Endothelial cell of umbilical vein (primary cell): ENCODE results near the gene PDE1A.

Experiments used
- CTCF ChIP-seq, 2 donors: IDR thresholded peaks; 1 replicate in 1 of 2; 2 replicates in 1 of 2; pipeline ENCODE4 v1.5.1; 2011; ENCODE audit warnings: low read length in 2 of 2, mild to moderate bottlenecking in 2 of 2, moderate library complexity in 2 of 2, control low read depth in 1 of 2, inconsistent platforms in 1 of 2, low read depth in 1 of 2; ENCODE audit not compliant: insufficient read depth in 1 of 2; ENCODE audit errors: extremely low read depth in 1 of 2
- EZH2 ChIP-seq: IDR thresholded peaks from 2 replicates; pipeline ENCODE4 v1.6.1; 2012; ENCODE audit warnings: borderline replicate concordance, low read depth, mild to moderate bottlenecking, moderate library complexity, low read length, inconsistent platforms; ENCODE audit not compliant: severe bottlenecking
- JUN ChIP-seq: IDR thresholded peaks from 2 replicates; pipeline ENCODE4 v1.6.1; 2011; ENCODE audit warnings: borderline replicate concordance, low read depth; ENCODE audit not compliant: insufficient read length, insufficient read depth
- MAX ChIP-seq: IDR thresholded peaks from 2 replicates; pipeline ENCODE4 v1.6.1; 2011; ENCODE audit not compliant: insufficient read depth, insufficient read length
- POLR2A ChIP-seq: IDR thresholded peaks from 2 replicates; pipeline ENCODE4 v1.6.1; 2012; ENCODE audit warnings: low read depth, mild to moderate bottlenecking, control low read depth, low read length
- POLR2AphosphoS5 ChIP-seq: IDR thresholded peaks from 2 replicates; pipeline ENCODE4 v1.6.1; 2012; ENCODE audit warnings: low read depth, mild to moderate bottlenecking, control low read depth, low read length, moderate library complexity; ENCODE audit not compliant: insufficient read depth

GRCh38 chr2:182210669-182211068 is 216.2 kb downstream of the PDE1A start:
- no peak for TF ChIP-seq JUN
- TF ChIP-seq CTCF (IDR thresholded peaks at IDR 0.05; ENCODE audit: extremely low read depth in 1 of 2, insufficient read depth in 1 of 2, low read depth in 1 of 2, low read length in 2 of 2): no peak
- no peak for TF ChIP-seq MAX
- TF ChIP-seq POLR2A: no peak
- no peak for TF ChIP-seq EZH2
- TF ChIP-seq POLR2AphosphoS5: no peak
